HL-60/S4 (cell line): ENCODE results near the gene TMOD2.

Experiments
- in situ Hi-C: fragments of 300-500 bp; cut with MboI; formaldehyde crosslinking; loops from 2 replicates; pipeline ENCODE4 v1.14.3; 2022; ENCODE audit warnings: low sequenced_read_pairs

Gene TMOD2

DNA sequence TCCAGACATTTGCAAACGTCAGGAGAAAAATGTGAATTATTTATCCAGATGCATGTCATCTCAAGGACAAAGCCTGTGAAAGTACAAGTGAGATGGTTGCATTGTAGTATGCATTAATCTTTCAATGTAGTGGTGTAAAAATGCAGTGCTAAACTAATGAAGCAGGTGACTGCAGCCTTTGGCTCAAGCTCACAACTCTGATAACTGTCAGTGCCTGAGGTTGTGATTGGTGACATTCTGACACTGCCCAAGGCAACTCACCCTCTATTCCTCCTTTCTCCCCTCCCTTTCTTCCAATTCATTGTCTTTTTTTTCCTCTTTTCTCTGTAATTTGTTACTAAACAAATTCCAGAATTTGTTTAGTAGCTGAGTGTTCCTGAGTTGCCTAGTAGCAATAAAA is 58.1 kb downstream of the TMOD2 start:
- in situ Hi-C loops = no loop called here

DNA sequence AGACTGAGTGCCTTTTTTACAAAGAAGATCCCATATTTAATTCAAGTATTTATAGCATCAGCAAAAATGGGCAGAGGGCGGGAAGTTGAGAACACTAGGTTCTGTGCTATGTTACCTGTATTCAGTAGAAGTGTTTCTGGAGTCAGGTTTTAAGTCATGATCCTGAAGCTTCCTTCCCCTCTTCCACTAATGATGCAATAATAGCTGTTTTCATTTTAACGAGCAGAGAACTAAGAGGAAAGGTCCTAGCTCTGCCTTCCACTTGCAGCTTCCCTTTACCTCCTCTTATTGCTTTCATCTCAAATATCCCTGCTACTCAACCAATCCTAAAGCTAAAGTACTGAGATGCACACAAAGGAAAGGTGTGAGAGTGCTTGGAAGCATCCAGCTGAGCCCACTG is 61.2 kb downstream of the TMOD2 start:
- in situ Hi-C loops = no loop called here

DNA sequence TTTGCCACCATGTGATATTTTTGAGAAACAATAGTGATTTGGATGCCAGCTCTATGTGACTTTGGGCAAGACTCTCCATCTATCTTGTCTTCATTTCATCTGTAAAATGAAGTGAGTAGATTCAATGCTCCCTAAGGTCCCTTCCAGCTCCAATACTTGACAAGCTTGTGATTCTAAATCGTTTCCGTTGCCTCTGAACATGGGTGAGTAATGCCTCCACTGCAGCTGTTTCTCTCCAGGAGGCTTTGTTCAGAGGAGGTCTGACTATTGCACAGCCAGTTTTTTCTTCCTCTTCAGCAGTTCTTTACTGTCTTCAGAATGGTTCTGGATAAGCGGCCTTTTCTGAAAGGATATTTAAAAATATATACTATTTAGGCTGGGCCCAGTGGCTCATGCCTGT is 63.2 kb downstream of the TMOD2 start:
- in situ Hi-C loops = no loop called here

DNA sequence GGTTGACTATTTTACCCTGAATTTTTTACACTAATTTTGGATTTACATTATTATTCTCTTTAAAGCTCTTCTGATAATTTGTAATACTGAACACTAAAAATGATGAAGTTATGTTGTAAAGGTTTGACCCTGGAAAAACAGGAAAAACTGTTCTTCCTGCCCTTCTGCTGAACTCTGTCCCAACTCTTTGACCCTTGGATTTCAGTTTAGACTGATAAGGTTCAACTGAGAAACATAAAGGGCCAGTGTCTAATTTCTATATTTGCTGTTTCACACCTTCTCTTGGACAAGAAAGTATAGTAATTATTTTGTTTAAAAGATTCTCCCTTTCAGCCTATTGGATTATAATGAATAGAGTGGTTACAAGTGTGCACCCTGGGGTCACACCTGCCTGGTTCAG is 65.2 kb downstream of the TMOD2 start:
- in situ Hi-C loops = no loop called here

DNA sequence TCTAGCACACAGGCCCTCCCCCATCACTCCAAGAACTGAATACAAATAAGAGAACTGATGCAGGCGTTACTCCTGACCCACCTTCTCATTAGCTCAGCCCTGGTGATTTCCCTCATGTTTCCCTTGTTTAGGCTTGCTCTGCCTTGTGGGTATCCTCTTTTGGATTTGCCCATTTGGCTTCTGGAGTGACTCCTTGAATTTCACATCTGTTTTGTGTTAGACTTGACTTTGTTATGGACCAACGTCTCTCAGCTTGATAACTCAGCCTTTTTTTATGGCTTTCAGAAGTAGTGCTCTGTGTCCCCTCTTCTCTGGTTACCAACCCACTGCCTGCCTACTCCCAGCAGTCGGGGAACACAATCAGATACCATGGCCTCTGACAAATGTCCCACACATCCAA is 66.8 kb downstream of the TMOD2 start:
- in situ Hi-C loops = no loop called here

DNA sequence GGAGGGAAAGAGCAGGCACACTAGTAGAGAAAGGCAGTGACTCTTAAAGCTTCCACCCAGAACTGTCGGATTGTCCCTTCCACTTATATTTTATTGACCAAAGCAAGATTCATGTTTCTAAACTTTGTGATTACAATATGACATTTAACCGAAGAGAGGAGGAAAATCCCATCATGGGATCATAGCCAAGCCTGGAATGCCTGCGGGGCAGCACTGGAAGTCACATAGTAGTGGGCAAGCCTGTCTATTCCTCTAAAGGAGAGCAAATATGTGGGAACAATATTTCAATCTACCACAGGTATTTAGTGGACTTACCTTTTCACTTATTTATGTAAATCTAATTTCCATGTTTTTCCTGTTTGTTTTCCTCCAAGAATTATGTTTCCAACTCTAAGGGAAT is 74.3 kb downstream of the TMOD2 start:
- in situ Hi-C loops = no loop called here

DNA sequence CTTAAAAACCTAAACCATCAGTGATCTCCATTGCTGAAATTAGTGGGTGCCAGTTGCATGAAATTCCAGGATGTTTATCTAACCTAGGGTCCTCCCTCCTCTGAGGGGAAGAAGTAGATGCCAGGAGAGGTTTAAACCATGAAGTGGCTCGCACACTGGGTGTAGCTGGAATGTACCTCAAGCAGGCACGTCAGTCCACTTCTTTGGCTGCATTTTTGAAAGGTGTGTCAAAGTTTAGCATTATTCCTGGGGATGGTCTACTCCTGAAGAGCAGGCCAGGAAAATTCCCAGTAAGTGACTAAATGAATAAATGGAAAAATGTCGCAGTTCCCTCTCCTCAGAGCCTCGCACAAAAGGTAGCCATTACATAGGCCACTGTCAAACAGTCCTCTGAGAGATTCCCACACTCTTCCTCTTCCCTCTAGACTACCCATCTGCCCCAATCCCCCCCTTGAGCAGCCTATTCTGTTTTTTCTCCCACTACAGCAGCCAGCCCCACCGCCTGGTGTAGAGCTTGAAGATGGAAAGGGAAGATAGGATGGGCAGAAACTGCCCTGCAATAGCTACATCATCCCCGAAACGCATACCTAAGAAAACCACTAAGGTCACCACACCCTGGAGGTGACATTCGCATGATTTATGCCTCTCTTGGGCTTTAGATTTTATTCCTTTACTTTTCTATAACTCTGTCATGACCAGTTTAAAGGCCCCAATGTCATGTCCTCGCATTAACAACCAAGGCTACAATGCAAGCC is 77.4 kb downstream of the TMOD2 start:
- in situ Hi-C loops = no loop called here

DNA sequence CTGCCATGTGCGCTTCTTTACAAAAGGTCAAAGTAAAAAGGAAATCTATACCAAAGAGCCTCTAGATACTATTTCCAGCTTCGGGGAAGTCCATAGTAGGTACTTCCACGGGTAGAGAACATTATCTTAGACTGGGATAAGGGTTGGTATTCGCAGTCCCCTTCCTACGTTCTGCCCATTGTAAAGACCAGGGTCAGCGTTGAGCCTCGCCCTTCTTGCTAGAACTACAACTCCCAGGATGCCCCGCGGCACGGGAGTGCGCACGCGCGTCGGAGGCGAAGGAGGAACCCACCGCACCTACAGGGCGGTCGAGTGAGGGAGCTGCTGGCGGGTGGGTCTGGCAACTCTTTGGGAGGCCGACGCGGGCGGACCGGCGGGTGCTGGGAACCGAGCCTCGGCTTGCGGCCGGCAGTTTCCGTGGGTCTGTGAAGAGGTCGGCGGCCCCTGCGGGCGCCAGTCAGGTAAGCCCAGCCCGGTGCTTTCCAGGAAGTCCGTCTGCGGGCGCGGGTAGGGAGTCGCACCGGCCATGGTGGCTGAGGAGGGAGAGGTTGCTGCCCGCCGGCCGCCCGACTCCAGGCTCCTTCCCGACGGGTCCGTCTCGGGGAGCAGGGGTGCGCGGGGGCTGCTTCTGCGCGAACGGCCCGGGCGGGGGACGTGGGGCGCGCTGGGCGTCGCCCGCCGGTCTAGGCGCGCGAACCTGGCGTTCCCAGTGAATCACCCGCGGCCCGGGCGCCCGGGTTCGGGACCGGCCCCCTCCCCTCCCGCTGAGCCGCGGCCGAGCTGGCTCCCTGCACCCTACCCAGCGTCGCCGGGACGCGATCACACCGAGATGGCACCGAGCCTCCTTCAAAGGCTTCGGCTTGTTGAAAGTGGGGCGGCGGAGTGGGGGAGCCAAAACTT is 78.2 kb downstream of the TMOD2 start, which contains the start of gene TMOD3:
Gene TMOD3, plus strand, starts transcription at position 278 of the 900 bp plus-strand sequence. CDS start 33,232 bp downstream, outside the sequence.
- in situ Hi-C loops = no loop called here

DNA sequence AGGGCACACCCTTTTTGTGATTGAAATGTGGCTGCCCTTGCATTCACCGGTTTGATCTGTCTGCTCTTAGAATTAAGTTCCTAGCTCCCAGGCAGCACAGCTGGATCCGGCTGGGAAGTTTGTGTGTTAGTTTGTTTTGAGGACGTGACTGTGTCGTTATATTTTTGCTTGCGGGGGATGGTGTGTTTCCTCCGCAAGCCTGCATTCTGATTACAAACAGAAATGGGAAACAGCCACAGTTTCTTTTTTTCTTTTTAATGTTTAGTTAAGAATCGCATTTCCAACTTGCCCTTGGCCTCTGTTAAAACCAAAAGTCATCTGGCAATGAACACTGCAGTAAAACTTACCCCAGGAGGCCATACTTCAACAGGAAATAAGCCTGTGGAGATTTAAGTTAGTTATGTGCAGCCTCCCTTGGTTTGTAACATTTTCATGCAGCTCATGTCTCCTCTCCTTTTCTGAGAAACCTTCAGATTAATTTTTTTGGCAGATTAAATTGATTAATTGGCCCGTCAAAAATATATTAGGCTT is 78.9 kb downstream of the TMOD2 start:
- in situ Hi-C loops = no loop called here

DNA sequence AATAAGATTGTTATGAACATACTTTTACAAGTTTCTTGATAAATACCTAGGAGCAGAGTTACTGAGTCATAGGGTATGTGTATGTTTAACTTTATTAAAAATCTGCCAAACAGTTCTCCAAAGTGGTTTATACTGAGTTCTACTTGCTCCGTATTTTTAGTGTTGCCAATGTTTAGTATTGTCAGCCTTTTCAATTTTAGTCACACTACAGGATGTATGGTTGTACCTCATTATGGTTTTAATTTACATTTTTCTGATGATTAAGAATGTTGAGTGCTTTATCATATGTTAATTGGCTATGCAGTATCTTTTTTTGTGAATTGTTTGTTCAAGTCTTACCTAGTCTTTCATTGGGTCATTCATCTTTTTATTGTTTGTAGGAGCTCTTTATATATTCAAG is 82.4 kb downstream of the TMOD2 start:
- in situ Hi-C loops = no loop called here

DNA sequence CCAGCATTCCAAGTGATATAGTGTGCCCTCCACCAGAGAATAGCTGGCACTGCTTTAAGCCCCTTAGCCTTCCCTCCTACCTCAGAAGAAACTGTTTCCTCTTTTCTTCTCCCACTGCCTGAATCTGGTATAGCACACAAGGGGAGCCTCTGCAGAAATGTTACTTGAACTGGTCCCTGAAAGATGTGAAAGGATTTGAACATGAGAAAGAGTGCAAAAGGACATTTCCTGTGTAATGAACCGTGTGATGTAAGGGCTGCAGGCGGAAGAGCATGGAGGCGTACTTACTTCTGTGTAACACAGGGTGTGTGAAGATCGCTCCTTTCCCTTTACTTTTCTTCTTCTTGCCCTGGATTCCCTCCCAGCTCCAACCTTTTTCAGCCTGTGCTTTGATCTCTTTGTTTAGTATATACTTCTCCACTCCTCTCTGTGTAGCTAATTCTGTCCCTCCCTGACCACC is 86.4 kb downstream of the TMOD2 start:
- in situ Hi-C loops = no loop called here

DNA sequence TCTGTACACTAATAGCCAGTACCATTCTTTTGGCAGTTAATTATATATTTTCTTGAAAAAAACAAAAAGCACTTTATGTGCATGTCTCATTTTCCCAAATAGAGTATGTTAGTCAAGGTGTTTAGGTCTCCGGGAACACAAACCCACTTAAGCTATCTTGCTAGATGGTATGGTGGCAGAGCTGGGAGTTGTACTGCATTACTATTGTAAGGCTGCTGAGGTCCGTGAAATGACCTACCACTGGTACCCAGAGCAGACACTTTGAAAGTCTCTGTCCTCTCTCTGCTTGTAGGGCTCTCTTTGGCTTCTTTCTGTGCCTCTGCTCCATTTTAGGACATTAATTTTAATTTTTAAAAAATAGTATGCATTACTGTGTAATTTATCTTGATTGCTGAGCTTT is 86.9 kb downstream of the TMOD2 start:
- in situ Hi-C loops = no loop called here

DNA sequence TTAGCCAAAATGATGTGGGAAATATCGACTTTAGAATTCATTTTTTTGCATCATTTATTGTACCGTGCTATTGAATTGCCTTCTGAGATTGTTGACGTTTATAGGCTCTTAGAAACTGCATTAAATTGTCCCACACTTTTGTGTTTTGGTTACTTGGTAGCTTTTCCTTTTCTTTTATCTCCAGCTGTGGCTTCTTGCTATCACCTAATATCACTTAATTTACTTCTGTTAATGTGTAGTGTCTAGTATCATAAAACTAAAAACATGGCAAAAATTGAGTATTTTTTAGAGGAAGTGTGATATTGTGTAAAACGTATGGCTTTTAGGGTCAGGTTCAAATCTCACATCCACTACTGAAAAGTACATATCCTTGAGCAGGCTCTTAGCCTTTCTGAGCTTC is 89.3 kb downstream of the TMOD2 start:
- in situ Hi-C loops = no loop called here

DNA sequence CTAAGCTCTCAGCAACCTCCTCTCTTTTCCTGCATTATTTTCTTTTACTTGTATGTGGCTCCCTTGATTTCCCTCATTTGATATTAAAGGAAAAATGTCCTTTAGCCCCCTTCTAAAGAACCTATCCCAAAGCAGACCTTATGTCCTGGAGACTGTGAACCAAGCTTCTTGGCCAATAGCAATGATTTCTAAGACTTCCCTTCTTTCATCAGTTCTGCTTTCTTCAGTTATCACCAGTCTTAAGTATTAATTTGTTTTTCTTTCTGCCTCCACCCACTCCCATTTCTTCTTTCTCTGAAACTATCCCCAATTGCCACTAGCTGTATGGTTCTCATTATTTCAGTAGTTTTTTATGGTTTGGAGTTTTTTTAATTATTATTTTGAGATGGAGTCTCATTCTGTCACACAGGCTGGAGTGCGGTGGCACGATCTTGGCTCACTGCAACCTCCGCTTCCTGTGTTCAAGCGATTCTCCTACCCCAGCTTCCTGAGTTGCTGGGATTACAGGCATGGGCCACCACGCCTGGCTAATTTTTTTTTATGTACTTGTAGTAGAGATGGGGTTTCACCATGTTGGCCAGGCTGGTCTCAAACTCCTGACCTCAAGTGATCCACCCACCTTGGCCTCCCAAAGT is 90.1 kb downstream of the TMOD2 start:
- in situ Hi-C loops = no loop called here

DNA sequence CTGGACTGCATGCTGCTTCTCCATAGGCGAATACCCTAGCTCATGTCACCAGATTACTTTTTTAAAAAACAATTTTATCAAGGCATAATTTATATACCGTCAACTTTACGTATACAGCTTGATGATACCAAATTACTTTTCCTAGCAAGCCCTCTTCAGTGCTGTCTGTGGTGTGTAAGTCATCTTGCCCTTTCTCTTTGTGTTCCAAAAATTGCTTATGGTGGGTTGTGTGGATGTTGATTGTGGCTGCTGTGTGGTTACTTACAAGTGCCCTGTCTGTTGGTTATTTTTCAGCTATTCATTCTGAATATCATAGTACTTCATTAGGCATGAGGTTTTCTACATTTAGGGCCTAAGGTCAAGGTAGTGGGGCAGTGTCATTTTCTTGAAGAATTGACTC is 90.9 kb downstream of the TMOD2 start:
- in situ Hi-C loops = no loop called here

DNA sequence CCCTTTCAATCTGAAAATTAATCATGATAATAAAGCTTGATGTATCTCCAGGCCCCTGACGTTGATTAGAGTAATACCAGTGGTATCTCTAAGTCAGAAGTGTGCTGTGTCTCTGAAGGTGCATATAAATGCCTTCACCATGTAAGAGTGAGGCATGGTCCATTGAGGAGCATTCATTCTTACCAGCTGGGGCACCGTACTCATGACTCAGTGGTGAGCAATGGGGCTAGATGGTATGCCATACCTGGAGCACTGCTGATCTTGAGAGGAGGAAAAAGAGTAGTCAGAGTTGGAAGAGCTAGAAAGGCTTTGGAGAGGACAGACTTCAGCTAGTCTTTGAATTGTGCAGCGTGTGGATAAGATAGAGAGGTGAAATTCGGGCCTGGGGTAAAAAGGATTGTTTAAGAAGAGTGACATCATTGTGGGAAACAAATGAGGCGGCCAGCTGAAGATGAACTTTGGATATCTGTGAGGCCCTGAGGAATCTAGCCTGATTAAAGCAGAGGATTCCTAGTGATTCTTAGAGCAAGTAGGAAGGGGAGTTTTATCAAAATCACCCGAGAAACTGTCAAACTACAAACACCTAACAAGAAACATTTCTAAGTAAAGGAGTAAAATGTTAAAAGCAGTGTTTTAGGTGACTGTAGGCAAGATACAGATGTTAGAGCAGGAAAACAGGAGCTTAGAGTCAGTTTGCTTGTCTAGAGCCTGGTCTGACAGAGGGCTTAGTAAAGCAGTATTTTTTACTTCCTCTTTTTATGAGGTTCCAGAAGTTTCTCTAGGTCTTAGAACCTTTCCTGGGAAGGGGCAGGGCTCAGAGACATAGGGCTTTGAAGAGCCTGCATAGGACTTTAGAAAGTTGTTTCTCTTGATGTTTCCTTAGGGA is 91.7 kb downstream of the TMOD2 start:
- in situ Hi-C loops = no loop called here

DNA sequence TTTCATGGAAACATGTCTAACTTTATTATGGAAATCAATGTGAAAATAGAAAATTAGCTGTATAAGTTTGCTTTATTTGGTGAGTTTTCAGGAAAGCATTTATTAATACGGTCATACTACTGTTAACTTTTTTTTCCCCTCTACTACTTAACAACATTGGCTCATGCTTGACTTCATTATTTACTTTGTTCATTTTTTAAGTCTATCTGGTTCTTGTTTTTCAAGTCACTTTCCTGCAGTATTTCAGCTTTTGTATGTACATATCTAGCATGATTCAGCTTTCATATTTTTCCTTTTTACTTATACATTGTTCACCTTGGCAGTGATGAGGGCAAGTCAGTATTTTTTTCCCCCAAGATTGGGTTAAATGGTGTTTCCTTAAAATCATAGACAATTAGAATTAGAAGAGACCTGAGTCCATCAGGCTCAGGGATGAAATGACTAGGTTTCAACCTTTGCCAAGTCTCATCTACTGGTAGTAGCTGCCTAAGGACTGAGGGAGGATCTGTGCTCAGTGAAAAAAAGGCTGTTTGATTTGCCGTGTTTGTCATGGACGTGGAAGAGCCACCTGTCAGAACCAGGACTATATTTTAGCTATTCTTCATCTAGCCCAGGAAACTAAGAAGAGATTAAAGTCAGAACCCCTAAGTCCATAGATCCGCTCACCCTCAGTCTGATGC is 93.5 kb downstream of the TMOD2 start:
- in situ Hi-C loops = no loop called here

DNA sequence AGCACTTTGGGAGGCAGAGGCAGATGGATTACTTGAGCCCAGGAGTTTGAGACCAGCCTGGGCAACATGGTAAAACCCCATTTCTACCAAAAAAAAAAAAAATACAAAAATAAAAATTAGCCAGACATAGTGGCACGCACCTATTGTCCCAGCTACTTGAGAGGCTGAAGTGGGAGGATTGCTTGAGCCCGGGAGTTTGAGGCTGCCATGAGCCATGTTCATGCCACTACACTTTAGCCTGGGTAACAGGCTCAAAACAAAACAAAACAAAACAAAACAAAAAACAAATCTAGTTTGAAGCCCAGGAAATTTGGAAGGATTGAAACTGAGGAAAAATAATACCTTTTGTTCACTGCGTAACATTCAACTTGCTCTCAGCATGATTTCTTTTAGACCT is 94.7 kb downstream of the TMOD2 start:
- in situ Hi-C loops = no loop called here

DNA sequence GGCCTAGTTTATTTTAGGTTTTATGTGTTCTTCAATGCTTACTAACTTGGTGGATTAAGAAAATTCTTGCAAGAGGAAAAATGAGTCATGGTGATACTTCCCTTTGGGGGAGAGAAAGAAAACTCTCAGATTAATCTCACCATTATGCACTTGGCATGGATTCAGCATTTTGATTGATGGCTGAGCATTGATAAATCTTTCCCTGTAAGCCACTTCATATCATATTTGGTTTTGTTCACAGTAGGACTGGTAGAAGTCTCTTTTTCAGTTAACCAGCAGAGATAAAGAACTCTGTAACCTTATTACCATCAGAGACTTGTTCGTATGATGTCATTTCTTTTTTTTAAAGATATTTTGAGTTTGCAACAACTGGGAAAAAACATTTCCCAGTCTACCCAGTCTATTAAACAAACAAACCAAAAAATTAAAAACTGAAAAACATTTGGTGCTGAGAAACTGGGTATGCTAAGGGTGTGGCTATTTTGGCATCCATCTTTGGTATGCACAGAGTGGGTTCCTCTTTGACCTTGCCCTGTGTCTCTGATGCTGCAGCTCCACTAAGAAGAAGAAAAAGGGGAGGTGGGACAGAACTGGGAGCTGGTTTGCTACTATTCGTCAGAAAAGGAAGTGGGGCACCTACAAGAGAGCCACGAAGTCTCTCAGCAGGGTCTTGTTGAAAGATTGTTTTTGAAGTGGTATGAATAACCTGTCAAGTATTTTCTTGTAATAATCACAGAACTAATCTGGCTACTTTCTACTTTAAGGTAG is 95.2 kb downstream of the TMOD2 start:
- in situ Hi-C loops = no loop called here
